HepG2 (cell line): ENCODE measurements around the gene SPSB1.

Experiments
- CTCF ChIP-seq: sonication (generic); formaldehyde crosslinking; IDR thresholded peaks from 2 replicates; pipeline ENCODE4 v1.5.0; 2020; ENCODE audit warnings: mild to moderate bottlenecking, missing genetic modification reagents, moderate library complexity
- POLR2A ChIP-seq, 2 experiments: IDR thresholded peaks; 2 replicates each; pipeline ENCODE4 v1.6.1; 2011; ENCODE audit warnings: low read depth in 2 of 2, low read length in 2 of 2, mild to moderate bottlenecking in 1 of 2, moderate library complexity in 1 of 2; ENCODE audit not compliant: insufficient read depth in 1 of 2

GRCh38 chr1:9309080-9309479, 16.4 kb downstream of the SPSB1 start:
- TF ChIP-seq CTCF (CRISPR knock-in tag), result no peak
- TF ChIP-seq POLR2A (IDR thresholded peaks at IDR 0.05; ENCODE audit: insufficient read depth in 1 of 2, low read depth in 2 of 2, low read length in 2 of 2), result no peak
